Stimulated activated CD4-positive, alpha-beta T cell treated with anti-CD3 and anti-CD28 coated beads, Interleukin-4, amount 100 ng/mL, for 24 hours (primary cell): ENCODE measurements around the gene HK2.
"Not testable (repeated sequence)": the region's sequence is repeated elsewhere in the genome, so short reads cannot be mapped to it uniquely, and the experiment has no call there.

ENCODE experiments used
- DNase-seq: peaks from one replicate; pipeline ENCODE4 v3.0.0-alpha.2; 2020

Gene HK2

GRCh38 chr2:74880054-74880728 is 46.3 kb downstream of the HK2 start:
- no peak for DNase-seq

GRCh38 chr2:74881176-74881575 is 47.2 kb downstream of the HK2 start:
- DNase-seq: no peak

- no peak for DNase-seq
These were observed 47.8 kb downstream of the HK2 start for GRCh38 chr2:74881626-74882298.

GRCh38 chr2:74882299-74882687 is 48.4 kb downstream of the HK2 start:
- DNase-seq: no peak

- no peak for DNase-seq
These were observed 49.1 kb downstream of the HK2 start for GRCh38 chr2:74883011-74883410.

- no peak for DNase-seq
These were observed 50.3 kb downstream of the HK2 start for GRCh38 chr2:74884118-74884762.

- DNase-seq: no peak
These were observed 50.9 kb downstream of the HK2 start for GRCh38 chr2:74884866-74885265.

- no peak for DNase-seq
These were observed 52.3 kb downstream of the HK2 start for GRCh38 chr2:74886251-74886650.

- no peak for DNase-seq
These were observed 52.9 kb downstream of the HK2 start for GRCh38 chr2:74886811-74887210.

GRCh38 chr2:74887445-74887951 is 53.6 kb downstream of the HK2 start:
- DNase-seq: no peak

GRCh38 chr2:74887960-74888700 is 54.2 kb downstream of the HK2 start:
- no peak for DNase-seq

- DNase-seq: no peak
These were observed 55.2 kb downstream of the HK2 start for GRCh38 chr2:74889159-74889558.

GRCh38 chr2:74890711-74891110 is 56.8 kb downstream of the HK2 start:
- no peak for DNase-seq

- no peak for DNase-seq
These were observed 57.3 kb downstream of the HK2 start for GRCh38 chr2:74891136-74891764.

GRCh38 chr2:74891816-74892215 is 57.9 kb downstream of the HK2 start:
- not testable (repeated sequence) for DNase-seq

- no peak for DNase-seq
These were observed 58.7 kb downstream of the HK2 start for GRCh38 chr2:74892609-74893008.

- no peak for DNase-seq
These were observed 59.4 kb downstream of the HK2 start for GRCh38 chr2:74893332-74893731.

GRCh38 chr2:74894272-74894981 is 60.5 kb downstream of the HK2 start:
- DNase-seq: no peak

GRCh38 chr2:74895001-74895400 is 61.1 kb downstream of the HK2 start:
- DNase-seq: no peak

GRCh38 chr2:74896232-74896631 is 62.3 kb downstream of the HK2 start:
- no peak for DNase-seq

GRCh38 chr2:74900225-74900624 is 66.3 kb downstream of the HK2 start:
- not testable (repeated sequence) for DNase-seq

GRCh38 chr2:74902281-74902860 is 68.4 kb downstream of the HK2 start:
- no peak for DNase-seq
